Neutrophil (primary cell): ENCODE data around the gene N4BP2L1.

ENCODE experiments used
- H3K27ac ChIP-seq: fragments of 200-600 bp; sonication (generic); 2 replicates; pipeline ENCODE4 v1.5.1; 2016; ENCODE audit warnings: mild to moderate bottlenecking, moderate library complexity
- H3K27me3 ChIP-seq: fragments of 200-600 bp; sonication (generic); 2 replicates; pipeline ENCODE4 v1.6.0; 2016; ENCODE audit warnings: mild to moderate bottlenecking
- H3K36me3 ChIP-seq: fragments of 200-600 bp; sonication (generic); 2 replicates; pipeline ENCODE4 v1.5.1; 2017
- H3K4me1 ChIP-seq, 2 experiments: fragments of 200-600 bp in 1 of 2; sonication (generic) in 1 of 2; 1 replicate in 1 of 2; 2 replicates in 1 of 2; pipeline versions ENCODE4 v1.5.1 to v1.6.1; 2013 to 2016; ENCODE audit warnings: low read depth in 1 of 2, low read length in 1 of 2, mild to moderate bottlenecking in 1 of 2, moderate library complexity in 1 of 2; ENCODE audit not compliant: control insufficient read depth in 1 of 2, insufficient read depth in 1 of 2
- H3K4me3 ChIP-seq, 2 experiments: fragments of 200-600 bp in 1 of 2; sonication (generic) in 1 of 2; 1 replicate in 1 of 2; 2 replicates in 1 of 2; pipeline ENCODE4 v1.5.1; 2013 to 2016; ENCODE audit warnings: low read depth in 1 of 2, low read length in 1 of 2, mild to moderate bottlenecking in 1 of 2, moderate library complexity in 1 of 2
- H3K9me3 ChIP-seq: fragments of 200-600 bp; sonication (generic); 2 replicates; pipeline ENCODE4 v1.5.1; 2016
- CTCF ChIP-seq: fragments of 200-600 bp; sonication (generic); IDR thresholded peaks from 2 replicates; pipeline ENCODE4 v1.5.1; 2016; ENCODE audit warnings: antibody characterized with exemption

Gene N4BP2L1

GRCh38 chr13:32454886-32455593 lies 27.1 kb upstream of the N4BP2L1 start:
- Histone ChIP-seq H3K27ac (no peak overlapping the region), H3K4me3 (no peak overlapping the region)

GRCh38 chr13:32453981-32454380 lies 26.1 kb upstream of the N4BP2L1 start:
- Histone ChIP-seq H3K4me3 (no peak overlapping the region), H3K27ac (no peak overlapping the region), H3K27me3 (no peaks in the 10 kb centered on the region), H3K9me3 (peaks cover 8% of the 10 kb centered on the region), H3K36me3 (no peaks in the 10 kb centered on the region), H3K4me1 (peaks cover 0 to 2% of the 10 kb centered on the region in 2 experiments)
- no peak for TF ChIP-seq CTCF

More at GRCh38 chr13:32454886-32455593, 27.1 kb upstream of the N4BP2L1 start:
- Histone ChIP-seq H3K4me1 (peaks cover 0 to 2% of the 10 kb centered on the region in 2 experiments), H3K27me3 (no peaks in the 10 kb centered on the region), H3K36me3 (no peaks in the 10 kb centered on the region), H3K9me3 (peaks cover 8% of the 10 kb centered on the region)
- TF ChIP-seq CTCF = no peak

- peaks cover 20 to 25% of the 10 kb centered on the region in 2 experiments for H3K4me1 ChIP-seq
- H3K27ac ChIP-seq = no peak overlapping the region
- no peak for TF ChIP-seq CTCF
- H3K9me3 ChIP-seq = no peaks in the 10 kb centered on the region
- no peak overlapping the region for H3K4me3 ChIP-seq
- no peaks in the 10 kb centered on the region for H3K36me3 ChIP-seq
- H3K27me3 ChIP-seq = no peaks in the 10 kb centered on the region
Measured at GRCh38 chr13:32448972-32449371, 21.0 kb upstream of the N4BP2L1 start.

GRCh38 chr13:32447894-32448623 lies 20.1 kb upstream of the N4BP2L1 start:
- Histone ChIP-seq H3K9me3 (no peaks in the 10 kb centered on the region), H3K36me3 (peaks cover 7% of the 10 kb centered on the region), H3K4me1 (peaks cover 20 to 23% of the 10 kb centered on the region in 2 experiments), H3K27me3 (no peaks in the 10 kb centered on the region), H3K4me3 (no peak overlapping the region), H3K27ac (peak overlapping the region; percentile 73)
- TF ChIP-seq CTCF = no peak

- no peak overlapping the region for H3K4me3 ChIP-seq
- no peaks in the 10 kb centered on the region for H3K27me3 ChIP-seq
- no peak for TF ChIP-seq CTCF
- H3K4me1 ChIP-seq = peaks cover 20 to 23% of the 10 kb centered on the region in 2 experiments
- H3K27ac ChIP-seq = peak overlapping the region; percentile 73
- H3K36me3 ChIP-seq = peaks cover 10% of the 10 kb centered on the region
- H3K9me3 ChIP-seq = no peaks in the 10 kb centered on the region
Measured at GRCh38 chr13:32446773-32447465, 19.0 kb upstream of the N4BP2L1 start.
